Embryonic facial prominence (tissue), 1 donor: ENCODE results near the gene NNAT.
A peak's percentile ranks its signal among the peaks of the same experiment; 100 is the strongest.

Experiments used
- DNase-seq: peaks from one replicate; pipeline ENCODE4 v3.0.0-alpha.2; 2016; ENCODE audit errors: extremely low spot score

NNAT gene

DNA sequence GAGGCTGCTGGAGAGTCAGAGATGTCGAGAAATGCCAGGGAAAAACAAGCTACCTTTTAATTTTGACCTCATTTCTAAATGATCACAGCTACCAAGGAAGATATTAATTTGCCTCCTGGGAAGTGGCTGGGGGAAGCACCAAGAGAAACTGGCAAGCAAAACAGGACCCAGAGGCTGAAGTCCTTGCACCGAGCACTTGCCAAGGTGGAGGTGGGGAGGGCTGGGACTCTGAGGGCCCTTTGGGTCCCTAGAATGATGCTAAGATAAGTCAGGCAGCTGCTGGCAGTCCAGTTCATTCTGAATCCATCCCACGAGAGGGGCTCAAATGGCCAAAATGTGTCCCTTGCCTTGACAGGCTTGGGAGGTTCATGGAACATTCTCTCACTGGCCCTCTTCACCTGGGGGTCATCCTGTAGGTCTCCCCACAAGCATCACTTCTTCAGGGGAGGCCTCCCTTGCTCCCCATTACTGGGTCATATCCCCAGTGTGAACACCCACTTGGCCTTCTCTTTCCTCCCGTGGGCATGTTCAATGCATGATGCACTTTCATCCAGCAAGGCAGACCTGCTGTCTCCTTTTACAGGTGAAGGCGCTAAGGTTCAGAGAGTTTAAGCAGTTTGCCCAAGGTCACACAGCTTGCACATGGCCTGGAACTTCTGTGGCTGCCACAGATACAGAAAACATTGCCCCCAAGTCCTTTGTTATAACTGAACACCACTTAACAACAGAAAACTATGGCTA lies 45.7 kb downstream of the NNAT start:
- no peak for DNase-seq

DNA sequence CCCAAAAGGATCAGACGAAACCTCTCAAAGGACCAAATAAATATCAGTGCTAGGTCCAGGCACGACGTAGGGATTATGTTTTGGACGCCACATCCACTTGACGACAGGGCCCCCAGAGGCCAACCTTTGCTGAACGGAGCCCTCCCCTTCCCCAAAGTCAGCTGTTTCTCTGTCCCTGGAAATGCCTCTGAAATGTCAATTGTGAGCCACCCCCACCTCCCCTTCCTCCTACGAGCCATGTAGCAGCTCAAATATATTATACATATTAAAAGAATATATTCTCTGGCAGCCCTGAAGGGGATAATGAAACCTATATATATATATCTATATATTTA lies 46.2 kb downstream of the NNAT start:
- no peak for DNase-seq

DNA sequence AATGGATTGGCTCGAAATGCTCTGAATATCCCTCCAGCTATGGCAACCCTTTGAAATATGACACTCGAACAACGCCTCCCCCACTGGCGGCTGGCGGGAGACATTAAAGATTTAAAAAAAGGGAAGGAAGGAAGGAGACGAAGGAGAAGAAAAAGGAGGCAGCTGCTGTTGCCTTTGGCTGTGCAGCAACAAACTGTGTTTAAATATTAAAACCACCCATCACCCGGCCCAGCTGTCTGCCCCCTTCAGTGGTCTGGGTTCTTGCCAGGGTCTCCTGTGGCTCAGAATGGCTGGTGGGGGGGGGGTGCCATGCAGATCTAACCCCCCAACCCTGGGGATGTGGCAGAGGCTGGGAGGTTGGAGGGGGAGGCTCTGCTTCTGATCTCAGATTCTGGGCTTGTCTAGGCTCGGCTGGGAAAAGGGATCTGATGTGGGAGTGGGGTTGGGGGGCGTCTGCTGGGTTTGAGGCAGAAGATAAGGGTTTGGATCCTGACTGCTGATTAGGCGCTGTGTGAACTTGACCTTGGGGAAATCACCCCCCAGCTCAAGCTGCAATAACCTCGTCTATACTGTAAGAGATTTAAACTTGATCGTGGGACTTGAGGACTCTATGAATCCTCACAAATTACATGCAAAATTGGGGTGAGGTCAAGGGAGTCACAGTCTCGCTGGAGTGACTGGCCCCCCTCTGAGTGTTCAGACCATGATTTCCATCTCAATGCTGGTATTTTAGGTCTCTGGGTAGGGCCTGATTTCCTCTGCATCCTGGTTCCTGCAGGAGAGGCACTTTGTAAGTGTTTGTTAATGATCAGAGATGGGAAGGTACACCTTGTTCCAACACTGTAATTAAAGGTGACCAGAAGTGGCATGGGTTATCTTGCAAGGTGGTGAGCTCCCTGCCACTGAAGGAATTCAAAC lies 46.9 kb downstream of the NNAT start:
- peak; percentile 37 for DNase-seq

DNA sequence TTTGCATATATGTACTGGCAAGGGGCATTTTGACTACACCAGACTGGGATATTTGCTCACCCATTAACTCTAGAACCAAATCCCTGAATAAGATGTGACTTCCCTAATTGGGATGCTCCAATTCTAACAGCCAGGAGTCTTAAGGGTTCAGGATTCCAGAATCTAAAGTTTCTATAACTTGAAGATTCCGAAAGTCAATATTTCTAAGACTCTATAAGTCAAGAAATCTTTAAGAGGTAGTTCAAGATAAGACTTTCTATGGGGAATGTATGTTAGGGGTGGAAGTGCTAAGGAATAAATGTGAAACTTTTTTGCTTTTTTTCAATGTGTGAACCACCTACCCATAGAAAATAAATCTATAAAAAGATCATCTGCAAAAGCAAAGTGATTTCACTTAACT lies 49.4 kb downstream of the NNAT start:
- DNase-seq, result no peak

DNA sequence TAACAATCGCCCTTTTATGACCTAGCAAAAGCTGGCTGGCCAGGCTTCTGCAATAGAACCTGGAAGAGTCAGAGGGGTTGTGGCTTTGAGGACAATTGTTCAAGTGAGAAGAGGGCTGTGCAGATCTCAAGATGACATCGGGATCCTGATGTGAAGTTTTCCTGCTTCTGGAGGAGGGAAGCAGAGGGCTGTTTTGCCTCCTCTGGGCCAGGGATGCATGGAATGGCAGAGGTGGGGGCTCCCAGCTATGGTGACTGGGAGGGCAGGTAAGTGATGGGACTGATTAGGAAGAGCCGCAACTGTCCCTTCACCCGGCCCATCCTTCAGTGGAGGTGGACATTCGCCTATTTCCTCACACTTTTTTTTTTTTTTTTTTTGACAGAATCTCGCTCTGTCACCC lies 50.0 kb downstream of the NNAT start:
- no peak for DNase-seq
